H1 (cell line): Measurements from ENCODE around the gene CNNM2. TPM values are rescaled to one million over a fixed set of nuclear protein-coding genes. Genes with fewer than 3 reads are reported as not detected.
"Not testable (repeated sequence)": the region's sequence is repeated elsewhere in the genome, so short reads cannot be mapped to it uniquely, and the experiment has no call there.

Experiments
- CTCF ChIA-PET: fragments of 300-600 bp; sonication (Branson Sonifier 250); formaldehyde crosslinking; loops from one replicate; lab custom pipeline; 2021; ENCODE audit not compliant: partially characterized antibody; lab: Charles Lee
- POLR2A ChIA-PET: fragments of 300-600 bp; sonication (Branson Sonifier 250); formaldehyde crosslinking; loops from one replicate; lab custom pipeline; 2021; ENCODE audit warnings: inconsistent platforms; ENCODE audit not compliant: partially characterized antibody; lab: Charles Lee
- DNase-seq, 2 experiments: peaks; one replicate each; pipeline versions ENCODE4 v3.0.0 to v3.0.0-alpha.2; 2010 to 2022; ENCODE audit warnings: low spot score in 2 of 2, low read depth in 1 of 2, mixed read lengths in 1 of 2
- FAIRE-seq: peaks from 2 replicates; lab custom pipeline; 2011; peaks lifted over from hg19 to GRCh38; lab: Jason Lieb, UNC
- H2AFZ ChIP-seq: 2 replicates; pipeline ENCODE4 v1.8.1; 2012; ENCODE audit warnings: low read length, inconsistent platforms
- H2AK5ac ChIP-seq: 2 replicates; pipeline ENCODE4 v1.6.1; 2013; ENCODE audit warnings: low read depth, low read length
- H2BK120ac ChIP-seq: replicated peaks from 2 replicates; pipeline ENCODE3; 2013; ENCODE audit warnings: low read depth, low read length, inconsistent platforms
- H2BK12ac ChIP-seq: 2 replicates; pipeline ENCODE4 v1.6.1; 2013; ENCODE audit warnings: low read depth, low read length
- H2BK15ac ChIP-seq: 2 replicates; pipeline ENCODE4 v1.6.1; 2013; ENCODE audit warnings: low read length
- H2BK20ac ChIP-seq: 2 replicates; pipeline ENCODE4 v1.6.1; 2013; ENCODE audit warnings: low read length
- H2BK5ac ChIP-seq: 2 replicates; pipeline ENCODE4 v1.6.1; 2013; ENCODE audit warnings: low read depth, low read length
- H3K14ac ChIP-seq: 2 replicates; pipeline ENCODE4 v1.6.1; 2013; ENCODE audit warnings: inconsistent platforms; ENCODE audit not compliant: insufficient read length
- H3K18ac ChIP-seq: 2 replicates; pipeline ENCODE4 v1.6.1; 2013; ENCODE audit warnings: low read length; ENCODE audit errors: extremely low read depth
- H3K23ac ChIP-seq: 2 replicates; pipeline ENCODE4 v1.6.1; 2013; ENCODE audit warnings: inconsistent platforms; ENCODE audit not compliant: insufficient read length
- H3K23me2 ChIP-seq: 2 replicates; pipeline ENCODE4 v1.6.1; 2013; ENCODE audit warnings: low read depth, low read length
- H3K27ac ChIP-seq: 2 replicates; pipeline ENCODE4 v1.6.1; 2011; ENCODE audit warnings: low read depth, low read length, inconsistent platforms
- H3K27me3 ChIP-seq, 4 experiments: replicated peaks in 1 of 4; 1 replicate in 1 of 4; 2 replicates in 3 of 4; pipeline versions ENCODE4 v1.6.1 to v1.8.1; 2011 to 2013; ENCODE audit warnings: low read length in 3 of 4, mild to moderate bottlenecking in 3 of 4, inconsistent platforms in 2 of 4, mixed read lengths in 2 of 4, moderate library complexity in 1 of 4; ENCODE audit not compliant: control insufficient read depth in 3 of 4, insufficient read depth in 3 of 4; ENCODE audit errors: extremely low read depth in 1 of 4
- H3K36me3 ChIP-seq, 4 experiments: 2 replicates each; pipeline versions ENCODE4 v1.6.1 to v1.8.1; 2011 to 2013; ENCODE audit warnings: mild to moderate bottlenecking in 4 of 4, low read length in 3 of 4, moderate library complexity in 2 of 4, control low read depth in 1 of 4, inconsistent platforms in 1 of 4; ENCODE audit not compliant: insufficient read depth in 4 of 4, control insufficient read depth in 2 of 4
- H3K4ac ChIP-seq: replicated peaks from 2 replicates; pipeline ENCODE3; 2013; ENCODE audit warnings: low read length, low read depth, mixed read lengths, inconsistent platforms; ENCODE audit not compliant: insufficient read length
- H3K4me1 ChIP-seq, 4 experiments: replicated peaks in 1 of 4; 1 replicate in 1 of 4; 2 replicates in 3 of 4; pipeline versions ENCODE4 v1.6.1 to v1.8.1; 2011 to 2013; ENCODE audit warnings: low read length in 3 of 4, inconsistent platforms in 2 of 4, mixed read lengths in 1 of 4; ENCODE audit not compliant: insufficient read depth in 4 of 4, control insufficient read depth in 3 of 4
- H3K4me2 ChIP-seq, 2 experiments: 2 replicates each; pipeline versions ENCODE4 v1.6.1 to v1.8.1; 2011 to 2013; ENCODE audit warnings: low read depth in 2 of 2, low read length in 2 of 2, control low read depth in 1 of 2, inconsistent platforms in 1 of 2, mild to moderate bottlenecking in 1 of 2; ENCODE audit not compliant: insufficient read depth in 1 of 2
- H3K4me3 ChIP-seq, 4 experiments: fragments of 200-600, 300-600 bp in 1 of 4; sonication (generic), shearing (Covaris generic), sonication (Bioruptor Twin) in 1 of 4; 2 replicates each; pipeline versions ENCODE4 v1.5.1 to v1.8.1; 2011 to 2016; ENCODE audit warnings: low read length in 4 of 4, low read depth in 3 of 4, control low read depth in 2 of 4, inconsistent platforms in 2 of 4, mild to moderate bottlenecking in 2 of 4, mixed read lengths in 1 of 4, moderate library complexity in 1 of 4; ENCODE audit not compliant: insufficient read depth in 2 of 4; ENCODE audit errors: extremely low read depth in 1 of 4
- H3K56ac ChIP-seq: replicated peaks from 2 replicates; pipeline ENCODE3; 2013; ENCODE audit warnings: low read depth, mild to moderate bottlenecking, mixed read lengths, low read length, inconsistent platforms; ENCODE audit not compliant: insufficient read length
- H3K79me1 ChIP-seq: 2 replicates; pipeline ENCODE4 v1.6.1; 2013; ENCODE audit warnings: low read depth, low read length, control low read depth
- H3K79me2 ChIP-seq, 2 experiments: 2 replicates each; pipeline versions ENCODE4 v1.6.1 to v1.8.1; 2012 to 2013; ENCODE audit warnings: low read length in 2 of 2, mild to moderate bottlenecking in 2 of 2, inconsistent platforms in 1 of 2; ENCODE audit not compliant: insufficient read depth in 2 of 2, control insufficient read depth in 1 of 2
- H3K9ac ChIP-seq, 4 experiments: replicated peaks in 1 of 4; 1 replicate in 1 of 4; 2 replicates in 3 of 4; pipeline versions ENCODE4 v1.6.1 to v1.8.1; 2011 to 2013; ENCODE audit warnings: low read depth in 3 of 4, low read length in 3 of 4, control low read depth in 2 of 4, mild to moderate bottlenecking in 2 of 4, moderate library complexity in 2 of 4, inconsistent platforms in 1 of 4; ENCODE audit errors: extremely low read depth in 1 of 4
- H3K9me3 ChIP-seq, 2 experiments: 2 replicates each; pipeline versions ENCODE4 v1.6.1 to v1.8.1; 2012 to 2013; ENCODE audit warnings: mild to moderate bottlenecking in 2 of 2, moderate library complexity in 2 of 2, control low read depth in 1 of 2, inconsistent platforms in 1 of 2, low read depth in 1 of 2, low read length in 1 of 2, mixed read lengths in 1 of 2; ENCODE audit not compliant: insufficient read depth in 2 of 2
- H4K20me1 ChIP-seq, 2 experiments: replicated peaks in 1 of 2; 2 replicates each; pipeline versions ENCODE3 to v1.8.1; 2011 to 2013; ENCODE audit warnings: inconsistent platforms in 2 of 2, low read length in 2 of 2, mild to moderate bottlenecking in 1 of 2; ENCODE audit not compliant: insufficient read depth in 2 of 2, control insufficient read depth in 1 of 2
- H4K5ac ChIP-seq: 2 replicates; pipeline ENCODE4 v1.6.1; 2013; ENCODE audit warnings: low read length, low read depth, mixed read lengths, inconsistent platforms; ENCODE audit not compliant: insufficient read length
- H4K8ac ChIP-seq: 2 replicates; pipeline ENCODE4 v1.8.0; 2013; ENCODE audit warnings: mild to moderate bottlenecking, moderate library complexity, low read length, inconsistent platforms; ENCODE audit not compliant: insufficient read depth; ENCODE audit errors: extremely low read depth
- H4K91ac ChIP-seq: replicated peaks from 2 replicates; pipeline ENCODE3; 2013; ENCODE audit warnings: low read length, mixed read lengths, inconsistent platforms; ENCODE audit not compliant: insufficient read length
- BACH1 ChIP-seq: IDR thresholded peaks from 2 replicates; pipeline ENCODE4 v1.6.1; 2012; ENCODE audit warnings: low read length, improper control_type of control experiment
- CTBP2 ChIP-seq: IDR thresholded peaks from 2 replicates; pipeline ENCODE4 v1.7.0; 2011; ENCODE audit warnings: borderline replicate concordance, mild to moderate bottlenecking, moderate library complexity, mixed read lengths, low read length; ENCODE audit not compliant: insufficient read depth, insufficient read length
- RXRA ChIP-seq: IDR thresholded peaks from 2 replicates; pipeline ENCODE4 v1.6.1; 2011; ENCODE audit warnings: low read depth, mild to moderate bottlenecking, low read length, moderate library complexity; ENCODE audit not compliant: insufficient read depth
- SP1 ChIP-seq: IDR thresholded peaks from 2 replicates; pipeline ENCODE4 v1.6.1; 2011; ENCODE audit warnings: low read depth, low read length
- SP2 ChIP-seq: IDR thresholded peaks from 2 replicates; pipeline ENCODE4 v1.6.1; 2012; ENCODE audit warnings: mild to moderate bottlenecking, low read length, inconsistent platforms
- TCF12 ChIP-seq: IDR thresholded peaks from 2 replicates; pipeline ENCODE4 v1.6.1; 2011; ENCODE audit warnings: low read depth, mild to moderate bottlenecking, low read length
- WGBS, 2 experiments: shearing (Covaris generic) in 1 of 2; methylation state at CpG; one replicate each; pipeline versions ENCODE4 v1.1.6 to v1.1.7; 2013 to 2015; ENCODE audit warnings: low lambda C conversion rate in 2 of 2, mixed read lengths in 2 of 2, inconsistent platforms in 1 of 2, low coverage in 1 of 2, missing lambda C conversion rate in 1 of 2; ENCODE audit not compliant: insufficient replicate concordance in 2 of 2, insufficient coverage in 1 of 2, insufficient read length in 1 of 2; ENCODE audit errors: extremely low coverage in 1 of 2, missing lambda C conversion rate in 1 of 2; 5-methylcytosine and 5-hydroxymethylcytosine counted together
- polyA plus RNA-seq, 7 experiments: library from polyadenylated mRNA; depleted of rRNA in 3 of 7; stranded (reverse) in 5 of 7; unstranded in 2 of 7; fragments of >200 nt in 5 of 7; fragments of 200-250 nt in 2 of 7; gene quantifications; 1 replicate in 5 of 7; 2 replicates in 1 of 7; 4 replicates in 1 of 7; pipeline versions ENCODE4 v1.2.1 to v1.2.3, GENCODE V29; 2011 to 2013; ENCODE audit warnings: missing spikeins in 2 of 7, mixed read lengths in 2 of 7
- total RNA-seq: library from RNA; stranded (reverse); fragmentation: NEBNext Ultra II Directional; extraction: Animal tissue kit (Norgen Biotek cat#: 25700); gene quantifications from 2 replicates; pipeline ENCODE4 v1.2.1, GENCODE V29; 2021

The CNNM2 gene
- total and polyA plus RNA-seq, 2 of the 8 experiments (the other 6 are each of a cell fraction or from before 2014, with no cell fraction given), result 7.3 to 23.6 TPM

- TF ChIP-seq SP1 (no peak), BACH1 (no peak), SP2 (no peak), TCF12 (no peak), CTBP2 (no peak), RXRA (no peak)
These were observed 57.6 kb downstream of the CNNM2 start (continued) for GRCh38 chr10:102975483-102976379.

DNA sequence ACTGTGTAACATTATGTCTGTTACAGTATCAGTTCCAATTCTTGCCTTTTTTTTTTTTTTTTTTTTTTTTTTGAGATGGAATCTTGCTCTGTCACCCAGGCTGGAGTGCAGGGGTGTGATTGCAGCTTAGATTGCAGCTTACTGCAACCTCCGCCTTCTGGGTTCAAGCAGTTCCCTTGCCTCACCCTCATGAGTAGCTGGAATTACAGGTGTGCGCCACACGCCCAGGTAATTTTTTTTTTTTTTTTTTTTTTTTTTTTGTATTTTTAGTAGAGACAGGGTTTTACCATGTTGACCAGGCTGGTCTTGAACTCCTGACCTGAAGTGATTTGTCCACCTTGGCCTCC lies 58.3 kb downstream of the CNNM2 start:
- not testable (repeated sequence) for H4K8ac ChIP-seq, H2BK5ac ChIP-seq, H3K56ac ChIP-seq, H2BK20ac ChIP-seq, H3K79me1 ChIP-seq, FAIRE-seq, H3K9me3 ChIP-seq, H2BK120ac ChIP-seq, H4K5ac ChIP-seq, H2AFZ ChIP-seq, H3K14ac ChIP-seq, H3K27ac ChIP-seq, H2BK12ac ChIP-seq, DNase-seq, H2BK15ac ChIP-seq, H3K79me2 ChIP-seq, H4K91ac ChIP-seq, H3K4ac ChIP-seq, H3K4me3 ChIP-seq, H3K23ac ChIP-seq, H3K4me1 ChIP-seq, H2AK5ac ChIP-seq, H3K23me2 ChIP-seq, H3K27me3 ChIP-seq, H3K9ac ChIP-seq, H4K20me1 ChIP-seq, H3K36me3 ChIP-seq, H3K18ac ChIP-seq, H3K4me2 ChIP-seq
- CTCF ChIA-PET, result interaction anchor here (0.6 to 1.3 kb wide), 6 partner anchors 9 to 88 kb away, joined by 3 to 5 read pairs (median 3); partner anchors contain the start of gene CNNM2
- POLR2A ChIA-PET, result interaction anchor here (1.3 kb wide), 1 partner anchor 11 kb away, joined by 3 read pairs; no protein-coding TSS in a partner anchor
- 91% methylated on average over 3 of the region's 3 CpGs; no CpG with 5 or more reads in 1 of the 2 experiments for WGBS, 2 experiments
